LNCaP clone FGC (cell line): ENCODE measurements around the gene DCLRE1A.

Experiments
- DNase-seq: peaks from one replicate; pipeline ENCODE4 v3.0.0-alpha.2; 2011; ENCODE audit warnings: low read depth
- H3K4me3 ChIP-seq: 2 replicates; pipeline ENCODE4 v1.5.1; 2011; ENCODE audit warnings: mild to moderate bottlenecking, low read depth, low read length, control low read depth
- TF ChIP-seq, protein P1 (sequence below): IDR thresholded peaks from 2 replicates; pipeline ENCODE4 v1.5.1; 2012; ENCODE audit warnings: mild to moderate bottlenecking; ENCODE audit not compliant: control insufficient read depth, insufficient read depth; ENCODE audit errors: extremely low read depth

DCLRE1A gene

DNA sequence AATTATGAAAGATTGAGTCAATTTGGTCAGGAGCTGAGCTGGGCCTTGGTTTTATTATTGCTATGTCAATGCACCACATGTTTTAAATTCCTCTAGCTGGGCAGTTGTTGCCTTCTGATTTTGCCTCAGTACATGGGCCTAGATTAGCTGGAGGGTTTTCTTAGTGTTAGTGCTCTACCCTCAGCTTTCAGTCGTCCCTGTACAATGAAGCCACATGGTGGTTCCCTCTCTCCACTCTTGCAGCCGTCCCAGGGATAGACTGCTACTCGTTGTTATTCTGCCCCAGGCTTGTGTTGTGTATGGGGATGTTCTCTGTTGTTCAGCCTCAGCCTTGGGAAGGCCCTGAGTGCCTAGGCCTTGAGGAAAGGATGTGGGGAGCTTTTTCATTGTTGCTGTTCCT lies 37.6 kb upstream of the DCLRE1A start:
- DNase-seq = no peak

DNA sequence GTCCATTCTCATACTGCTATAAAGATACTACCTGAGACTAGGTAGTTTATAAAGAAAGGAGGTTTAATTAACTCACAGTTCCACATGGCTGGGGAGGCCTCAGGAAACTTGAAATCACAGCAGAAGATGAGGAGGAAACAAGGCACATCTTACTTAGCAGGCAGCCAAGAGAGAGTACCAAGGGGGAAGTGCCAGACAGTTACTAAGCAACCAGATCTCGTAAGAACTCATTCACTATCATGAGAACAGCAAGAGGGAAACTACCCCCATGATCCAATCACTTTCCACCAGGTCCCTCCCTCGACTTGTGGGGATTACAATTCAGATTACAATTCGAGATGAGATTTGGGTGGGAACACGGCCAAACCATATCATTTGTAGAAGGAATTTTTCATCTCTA lies 36.9 kb upstream of the DCLRE1A start:
- TF ChIP-seq, protein P1, sequence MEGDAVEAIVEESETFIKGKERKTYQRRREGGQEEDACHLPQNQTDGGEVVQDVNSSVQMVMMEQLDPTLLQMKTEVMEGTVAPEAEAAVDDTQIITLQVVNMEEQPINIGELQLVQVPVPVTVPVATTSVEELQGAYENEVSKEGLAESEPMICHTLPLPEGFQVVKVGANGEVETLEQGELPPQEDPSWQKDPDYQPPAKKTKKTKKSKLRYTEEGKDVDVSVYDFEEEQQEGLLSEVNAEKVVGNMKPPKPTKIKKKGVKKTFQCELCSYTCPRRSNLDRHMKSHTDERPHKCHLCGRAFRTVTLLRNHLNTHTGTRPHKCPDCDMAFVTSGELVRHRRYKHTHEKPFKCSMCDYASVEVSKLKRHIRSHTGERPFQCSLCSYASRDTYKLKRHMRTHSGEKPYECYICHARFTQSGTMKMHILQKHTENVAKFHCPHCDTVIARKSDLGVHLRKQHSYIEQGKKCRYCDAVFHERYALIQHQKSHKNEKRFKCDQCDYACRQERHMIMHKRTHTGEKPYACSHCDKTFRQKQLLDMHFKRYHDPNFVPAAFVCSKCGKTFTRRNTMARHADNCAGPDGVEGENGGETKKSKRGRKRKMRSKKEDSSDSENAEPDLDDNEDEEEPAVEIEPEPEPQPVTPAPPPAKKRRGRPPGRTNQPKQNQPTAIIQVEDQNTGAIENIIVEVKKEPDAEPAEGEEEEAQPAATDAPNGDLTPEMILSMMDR = no peak
- DNase-seq = no peak
- no peak overlapping the region for H3K4me3 ChIP-seq

More for the DNA sequence above, 37.6 kb upstream of the DCLRE1A start:
- TF ChIP-seq, protein P1 = no peak
- H3K4me3 ChIP-seq = no peak overlapping the region

DNA sequence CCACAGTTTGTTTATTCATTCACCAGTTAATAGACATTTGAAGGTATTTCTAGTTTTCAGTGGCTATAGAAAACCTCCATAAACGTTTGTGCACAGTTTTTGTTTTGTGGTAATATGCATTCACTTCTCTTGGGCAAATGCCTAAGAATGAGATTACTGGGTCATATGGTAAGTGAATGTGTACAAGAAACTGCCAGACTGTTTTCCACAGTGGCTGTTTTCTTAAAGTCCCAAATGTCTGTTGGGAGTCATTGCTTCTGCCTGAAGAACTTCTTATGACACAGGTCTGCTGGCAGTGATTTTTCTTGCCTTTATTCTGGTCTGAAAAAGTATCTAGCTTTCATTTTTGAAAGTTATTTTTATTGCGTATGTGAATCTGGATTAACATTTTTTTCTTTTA lies 36.0 kb upstream of the DCLRE1A start:
- no peak for DNase-seq
- TF ChIP-seq, protein P1 = no peak
- H3K4me3 ChIP-seq = no peak overlapping the region

DNA sequence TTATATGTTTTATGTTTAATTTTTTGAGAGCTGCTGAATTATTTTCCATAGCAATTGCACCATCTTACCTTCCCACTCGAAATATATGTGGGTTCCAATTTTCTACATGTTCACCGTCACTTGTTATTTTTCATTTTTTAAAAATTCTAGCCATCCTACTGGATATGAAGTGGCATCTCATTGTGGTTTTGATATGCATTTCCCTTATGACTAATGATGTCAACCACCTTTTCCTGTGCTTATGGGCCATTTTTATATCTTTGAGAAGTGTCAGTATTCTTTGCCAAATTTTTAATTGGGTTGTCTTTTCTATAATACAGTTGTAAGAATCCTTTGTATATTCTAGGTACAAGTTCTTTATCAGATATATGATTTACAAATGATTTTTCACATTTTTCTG lies 28.4 kb upstream of the DCLRE1A start:
- TF ChIP-seq, protein P1 = no peak
- no peak overlapping the region for H3K4me3 ChIP-seq
- no peak for DNase-seq

DNA sequence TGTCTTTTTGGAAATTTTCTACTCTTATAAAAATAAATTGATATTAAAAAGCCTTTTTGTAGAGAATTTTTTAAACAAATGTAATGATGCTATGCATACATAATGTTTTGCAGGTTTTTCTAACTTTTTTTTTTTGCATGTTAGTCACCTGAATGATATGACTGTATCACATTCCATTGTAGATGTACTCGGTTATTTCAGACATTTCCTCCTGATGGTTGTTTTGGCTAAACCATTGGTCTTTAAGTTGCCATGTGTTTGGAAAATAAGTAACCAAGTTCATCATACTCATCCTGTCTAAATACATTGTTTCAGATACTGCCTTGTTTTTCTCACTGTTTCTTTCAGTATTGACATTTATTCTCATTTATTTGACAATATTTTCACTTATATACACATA lies 26.4 kb upstream of the DCLRE1A start:
- DNase-seq = no peak
- TF ChIP-seq, protein P1 = no peak
- H3K4me3 ChIP-seq = no peak overlapping the region

DNA sequence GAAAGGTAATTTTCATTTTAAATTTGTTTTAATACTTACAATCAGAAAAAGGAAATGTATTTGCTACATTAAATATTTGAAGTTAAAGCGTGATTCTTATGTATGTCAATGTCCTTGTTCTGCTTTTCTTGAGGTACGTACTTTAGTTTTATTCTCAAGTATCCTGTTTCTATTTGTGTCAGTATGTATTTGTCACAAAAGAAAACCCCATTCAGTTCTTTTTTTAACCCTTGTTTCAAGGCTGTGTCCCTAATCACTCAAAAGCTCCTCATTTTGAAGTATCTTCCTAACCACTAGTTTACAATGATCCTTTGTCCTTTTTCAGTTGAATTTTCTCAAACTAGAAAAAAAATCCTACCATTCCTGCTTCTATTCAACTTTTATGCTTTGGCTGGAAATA lies 25.8 kb upstream of the DCLRE1A start:
- DNase-seq = no peak
- no peak overlapping the region for H3K4me3 ChIP-seq
- TF ChIP-seq, protein P1 = no peak

DNA sequence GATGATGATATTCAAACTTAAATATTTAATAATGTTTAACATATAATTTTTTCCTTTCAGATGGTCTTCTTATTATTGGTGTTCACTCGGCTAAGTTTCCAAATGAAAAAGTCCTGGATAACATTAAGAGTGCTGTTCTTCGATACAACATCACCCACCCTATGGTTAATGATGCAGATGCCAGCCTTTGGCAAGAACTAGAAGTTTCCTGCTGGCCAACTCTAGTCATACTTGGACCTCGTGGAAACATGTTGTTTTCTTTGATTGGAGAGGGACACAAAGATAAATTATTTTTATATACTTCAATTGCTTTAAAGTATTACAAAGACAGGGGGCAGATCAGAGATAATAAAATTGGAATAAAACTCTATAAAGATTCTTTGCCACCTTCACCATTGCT lies 22.6 kb upstream of the DCLRE1A start:
- no peak for DNase-seq
- H3K4me3 ChIP-seq = no peak overlapping the region
- TF ChIP-seq, protein P1 = no peak
